Melanocyte of skin (primary cell): ENCODE data around the gene MME. TPM values are rescaled to one million over a fixed set of nuclear protein-coding genes. Genes with fewer than 3 reads are reported as not detected.

Experiments
- total RNA-seq, 2 donors: library from RNA; depleted of rRNA; stranded (reverse); fragments of >200 nt; gene quantifications; 2 replicates each; pipeline ENCODE4 v1.2.3, GENCODE V29; 2012

MME gene
- total RNA-seq: 100 to 1,000 TPM in 1 of 2 donors, 10 to 100 TPM in 1; 94.3 to 442 TPM

GRCh38 chr3:155079746-155080487, at the start of gene MME:
Gene MME, plus strand, starts transcription at chr3:155080319. Its CDS starts 3,849 bp downstream, at chr3:155084168.

Other genes starting within 250 kb of the MME start
- gene STRIT1, start 213.4 kb downstream of the MME start, total RNA-seq: not detected